SK-N-MC (cell line): ENCODE measurements around the gene MRTO4.

Source experiments
- EZH2 ChIP-seq: fragments of 200-600 bp; sonication (generic); IDR thresholded peaks from one replicate; pipeline ENCODE4 v1.6.1; 2017; ENCODE audit warnings: antibody characterized with exemption
- FOXP2 ChIP-seq: optimal IDR thresholded peaks from 2 replicates; pipeline ENCODE3; 2011; ENCODE audit warnings: mild to moderate bottlenecking, moderate library complexity; ENCODE audit not compliant: insufficient read depth; ENCODE audit errors: extremely low read length, control extremely low read depth
- POLR2AphosphoS5 ChIP-seq: IDR thresholded peaks from 2 replicates; pipeline ENCODE4 v1.6.1; 2012; ENCODE audit warnings: mild to moderate bottlenecking, low read depth, low read length, borderline replicate concordance

GRCh38 chr1:19239876-19240275, 11.7 kb upstream of the MRTO4 start:
- TF ChIP-seq POLR2AphosphoS5 (no peak), EZH2 (no peak), FOXP2 (no peak)
